GM18868 (cell line): Measurements from ENCODE around the gene CKAP2L.
A peak's percentile ranks its signal among the peaks of the same experiment; 100 is the strongest.

Experiments used
- ATAC-seq: cut with Tn5 transposase; IDR thresholded peaks from one replicate; pipeline ENCODE4 v1.9.1; 2021; ENCODE audit warnings: mild to moderate bottlenecking, moderate library complexity; ENCODE audit not compliant: unreplicated experiment

The CKAP2L gene

DNA sequence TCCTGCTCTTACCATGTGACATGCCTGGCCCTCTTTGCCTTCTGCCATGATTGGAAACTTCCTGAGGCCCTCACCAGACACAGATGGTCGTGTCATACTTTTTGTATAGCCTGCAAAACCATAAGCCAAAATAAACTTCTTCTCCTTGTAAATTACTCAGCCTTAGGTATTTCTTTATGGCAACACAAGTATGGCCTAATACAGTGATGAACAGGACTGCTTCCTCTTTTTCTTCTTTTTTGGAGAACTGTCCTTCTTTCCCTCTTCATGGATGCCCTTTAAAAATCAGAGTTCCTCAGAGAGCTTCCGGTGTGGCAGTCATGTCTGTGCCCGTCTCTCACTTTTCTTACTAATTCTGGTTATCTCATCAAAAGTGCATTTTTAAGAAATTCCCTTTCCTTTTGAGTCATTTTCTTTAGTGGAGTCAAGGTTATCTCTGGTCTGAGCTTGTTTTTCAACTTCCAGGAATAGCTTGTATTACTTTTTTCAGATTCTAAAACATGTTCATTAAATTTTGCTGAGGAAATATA lies 29.1 kb upstream of the CKAP2L start:
- ATAC-seq: no peak

DNA sequence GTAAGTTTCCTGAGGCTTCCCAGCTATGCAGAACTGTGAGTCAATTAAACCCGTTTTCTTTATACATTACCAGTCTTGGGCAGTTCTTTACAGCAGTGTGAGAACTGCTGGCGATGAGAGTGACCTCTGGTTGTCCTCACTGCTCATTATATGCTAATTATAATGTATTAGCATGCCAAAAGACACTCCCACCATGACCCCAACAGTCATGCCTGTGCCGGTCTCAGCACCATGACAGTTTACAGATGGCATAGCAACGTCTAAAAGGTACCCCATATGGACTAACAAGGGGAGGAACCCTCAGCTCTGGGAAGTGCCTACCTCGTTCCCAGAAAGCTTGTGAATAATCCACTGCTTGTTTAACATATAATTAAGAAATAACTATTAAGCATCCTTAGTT lies 28.0 kb upstream of the CKAP2L start:
- ATAC-seq: no peak

DNA sequence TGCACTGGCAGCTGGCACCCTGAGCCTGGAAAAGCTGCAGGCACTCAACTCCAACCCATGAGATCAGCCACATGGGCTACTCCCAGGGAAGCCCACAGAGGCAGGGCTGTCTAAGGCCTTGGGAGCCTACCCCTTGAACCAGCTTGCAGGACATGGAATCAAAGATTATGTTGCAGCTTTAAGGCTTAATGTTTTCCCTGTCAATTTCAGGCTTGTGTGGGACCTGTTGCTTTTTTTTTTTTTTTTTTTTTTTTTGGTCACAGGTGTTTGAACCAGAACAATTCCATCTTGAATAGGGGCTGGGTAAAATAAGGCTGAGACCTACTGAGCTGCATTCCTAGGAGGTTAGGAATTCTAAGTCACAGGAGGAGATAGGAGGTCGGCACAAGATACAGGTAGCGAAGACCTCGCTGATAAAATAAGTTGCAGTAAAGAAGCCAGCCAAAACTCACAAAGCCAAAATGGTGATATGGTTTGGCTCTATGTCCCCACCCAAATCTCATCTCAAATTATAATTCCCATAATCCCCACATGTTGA lies 27.4 kb upstream of the CKAP2L start:
- no peak for ATAC-seq

DNA sequence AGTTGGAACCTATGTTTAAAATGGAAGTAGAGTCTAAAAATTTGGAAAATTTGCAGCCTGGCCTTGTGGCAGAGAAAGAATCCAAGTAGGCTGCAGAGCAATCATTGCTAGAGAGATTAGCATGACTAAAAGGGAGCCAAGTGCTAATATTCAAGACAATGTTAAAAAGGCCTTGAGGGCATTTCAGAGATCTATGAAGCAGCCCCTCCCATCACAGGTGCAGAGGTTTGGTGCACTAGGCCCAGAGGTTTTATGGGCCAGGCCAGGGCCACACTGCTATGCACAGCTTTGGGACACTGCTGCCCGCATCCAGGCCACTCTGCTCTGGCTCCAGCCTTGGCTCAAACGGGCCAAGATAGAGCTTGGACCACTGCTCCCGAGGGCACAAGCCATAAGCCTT lies 26.6 kb upstream of the CKAP2L start:
- no peak for ATAC-seq

DNA sequence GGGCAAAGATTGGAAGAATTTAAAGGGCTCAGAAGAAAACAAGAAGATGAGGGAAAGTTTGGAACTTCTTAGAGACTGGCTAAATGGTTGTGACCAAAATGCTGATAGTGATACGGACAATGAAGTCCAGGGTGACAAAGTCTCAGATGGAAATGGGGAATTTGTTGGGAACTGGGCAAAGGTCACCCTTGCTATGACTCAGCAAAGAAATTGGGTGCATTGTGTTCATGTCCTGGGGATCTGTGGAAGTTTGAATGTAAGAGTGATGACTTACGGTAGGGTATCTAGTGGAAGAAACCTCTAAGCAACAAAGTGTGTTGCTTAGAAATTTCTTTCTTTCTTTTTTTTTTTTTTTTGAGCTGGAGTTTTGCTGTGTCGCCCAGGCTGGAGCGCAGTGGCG lies 25.9 kb upstream of the CKAP2L start:
- ATAC-seq: no peak

DNA sequence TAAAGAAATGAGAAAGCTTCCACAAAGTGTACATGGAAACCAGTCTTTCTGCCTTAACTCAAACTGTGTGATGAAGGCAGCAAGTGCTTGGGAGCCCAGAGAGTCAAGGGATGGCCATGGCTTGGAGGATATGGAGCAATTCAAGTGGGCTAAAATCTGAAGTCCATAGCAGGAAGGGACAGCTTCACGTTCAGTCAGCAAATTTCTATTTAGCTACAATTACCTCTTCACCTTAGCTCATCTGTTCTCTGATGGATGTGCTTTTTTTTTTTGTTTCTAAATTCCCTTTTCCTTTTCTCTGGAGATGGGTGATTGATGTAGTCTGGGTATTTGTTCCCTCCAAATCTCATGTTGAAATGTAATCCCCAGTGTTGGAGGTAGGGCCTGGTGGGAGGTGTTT lies 24.8 kb upstream of the CKAP2L start:
- ATAC-seq: no peak

DNA sequence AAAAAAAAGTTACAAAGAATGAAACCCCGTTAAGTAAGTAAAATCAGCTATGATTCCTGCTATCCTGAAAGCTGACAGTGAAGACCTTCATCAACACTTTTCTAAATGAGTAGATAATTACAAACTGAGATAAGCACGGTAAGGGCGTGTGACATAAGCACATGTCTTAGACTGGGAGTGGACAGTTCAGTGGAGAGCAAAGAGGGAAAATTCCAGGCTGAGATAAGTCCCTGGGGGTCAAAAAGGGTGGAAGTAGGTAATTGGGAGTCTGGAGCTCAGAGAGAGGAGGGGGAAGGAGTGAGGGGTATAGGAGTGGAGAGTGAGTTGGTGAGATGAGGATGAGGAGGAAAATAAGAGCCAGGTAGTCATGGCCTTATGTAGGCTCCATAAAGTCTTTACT lies 24.2 kb upstream of the CKAP2L start:
- no peak for ATAC-seq

DNA sequence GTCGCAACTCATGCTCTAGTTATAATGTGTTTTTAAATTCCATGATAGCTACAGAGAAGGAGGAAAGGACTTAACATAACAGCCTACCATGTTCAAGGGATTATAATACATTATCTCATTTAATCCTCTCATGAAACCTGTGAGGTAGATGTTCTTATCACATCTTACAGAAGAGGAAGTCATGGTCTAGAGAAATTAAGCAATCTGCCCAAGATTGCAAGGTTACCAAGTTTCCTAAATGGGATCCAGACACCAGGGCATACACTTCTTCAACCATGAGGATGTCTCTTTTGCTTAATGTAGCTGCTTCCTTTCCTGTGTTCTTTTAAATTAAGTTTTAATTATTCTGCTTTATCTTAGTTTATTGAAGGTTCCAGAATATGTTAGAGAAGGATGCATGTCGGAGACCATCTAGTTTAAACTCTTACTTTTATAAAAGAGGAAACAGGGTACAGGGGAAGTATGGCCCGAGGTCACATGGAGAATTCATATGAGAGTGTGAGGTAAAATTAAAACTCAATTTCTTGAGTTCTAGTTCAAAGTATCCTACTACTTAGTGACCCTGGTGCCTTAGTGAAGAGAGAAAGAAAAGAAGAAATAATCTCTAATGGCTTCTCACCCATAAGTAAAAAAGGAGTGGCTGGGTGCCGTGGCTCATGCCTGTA lies 23.5 kb upstream of the CKAP2L start:
- ATAC-seq: no peak

DNA sequence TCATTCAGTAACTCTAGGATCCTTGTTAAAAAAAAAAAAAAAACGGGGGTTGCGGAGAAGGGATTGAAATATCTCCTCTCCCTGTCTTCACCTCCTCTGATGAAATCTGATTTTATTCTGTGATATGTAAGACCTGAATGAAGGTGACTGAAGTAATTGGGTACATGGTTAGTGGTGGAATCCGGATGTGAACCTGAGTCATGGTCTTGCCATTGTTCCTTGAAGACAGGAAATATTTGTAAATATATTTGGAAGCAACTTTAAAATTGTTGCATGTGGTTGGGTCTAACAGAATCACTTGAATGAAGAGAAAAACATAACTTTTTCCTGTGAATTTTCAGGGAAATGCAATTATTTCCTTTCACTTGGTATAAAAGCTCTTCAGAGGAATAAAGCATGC lies 22.9 kb upstream of the CKAP2L start:
- no peak for ATAC-seq

DNA sequence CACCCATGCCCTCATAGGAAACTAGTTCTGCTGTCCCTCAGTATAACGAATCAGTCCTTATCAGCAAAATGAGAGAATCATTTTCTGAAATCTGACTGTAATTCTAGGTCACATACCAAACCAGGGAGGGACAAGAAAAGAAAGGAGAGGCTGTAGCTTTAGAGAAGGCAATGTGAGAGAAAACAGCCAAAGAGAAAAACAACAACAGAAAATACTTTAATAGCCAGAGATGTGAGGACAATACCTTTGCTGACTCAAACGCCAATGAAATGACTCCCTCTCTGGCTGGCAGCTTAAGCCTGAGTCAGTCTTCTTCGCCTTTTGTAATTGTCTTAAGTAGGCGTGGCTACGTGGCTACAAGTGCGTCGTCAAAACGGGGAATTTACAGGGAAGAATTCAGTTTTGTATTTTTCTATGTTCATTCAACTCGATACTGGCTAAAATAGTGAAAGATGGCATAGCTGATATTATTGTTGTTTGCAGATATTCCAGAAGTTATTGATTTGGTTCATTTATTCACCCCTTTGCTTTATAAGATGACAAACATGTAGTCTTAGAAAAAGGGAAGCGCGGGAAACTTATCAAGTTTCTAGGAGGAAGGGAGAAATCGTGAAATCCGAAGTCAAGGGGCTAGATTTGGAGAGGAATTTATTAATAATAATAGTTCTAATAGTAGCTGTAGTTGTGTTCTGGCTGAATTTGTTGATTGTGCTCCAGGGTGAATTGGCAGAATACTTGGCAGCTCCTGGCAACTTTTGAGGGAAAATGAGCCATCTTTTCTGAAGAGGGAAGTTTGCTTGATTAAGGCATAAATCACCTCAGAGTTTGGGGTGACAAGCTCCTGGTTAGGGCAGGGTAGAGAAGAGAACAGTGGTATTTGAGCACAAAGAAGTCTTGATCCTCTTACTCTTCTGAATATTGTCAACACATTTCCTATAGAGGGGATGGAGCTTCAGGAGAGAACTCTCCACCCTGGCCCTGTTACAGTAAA lies 20.1 kb upstream of the CKAP2L start, which contains the start of gene IL1A:
Gene IL1A, minus strand, starts transcription at position 295 of the 991 bp plus-strand sequence. CDS start 723 bp downstream, outside the sequence.
- no peak for ATAC-seq

DNA sequence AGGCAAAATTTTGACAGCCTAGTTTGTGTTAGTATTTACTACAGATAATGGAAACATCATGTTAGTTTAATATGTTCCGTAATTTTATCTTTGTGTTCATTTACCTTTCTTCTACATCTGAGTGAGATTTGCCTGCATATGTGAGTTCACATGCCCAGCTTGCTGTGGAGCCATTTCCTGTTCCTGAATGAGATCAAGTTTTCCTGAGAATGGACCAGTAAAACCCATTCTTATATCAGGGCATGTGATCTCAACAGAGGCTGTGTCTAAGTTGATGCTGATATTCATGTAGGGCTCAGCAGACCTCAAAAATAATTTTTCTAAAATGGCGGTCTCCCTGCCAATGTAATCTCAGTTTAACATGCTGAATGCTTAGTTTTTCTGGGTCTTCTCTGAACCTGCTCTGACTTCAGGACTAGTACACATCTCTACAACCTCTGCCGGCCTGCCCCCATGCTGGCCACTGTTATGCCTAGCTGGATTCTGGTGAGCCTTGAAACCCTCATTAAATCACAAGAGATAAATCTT lies 18.8 kb upstream of the CKAP2L start:
- ATAC-seq: no peak

DNA sequence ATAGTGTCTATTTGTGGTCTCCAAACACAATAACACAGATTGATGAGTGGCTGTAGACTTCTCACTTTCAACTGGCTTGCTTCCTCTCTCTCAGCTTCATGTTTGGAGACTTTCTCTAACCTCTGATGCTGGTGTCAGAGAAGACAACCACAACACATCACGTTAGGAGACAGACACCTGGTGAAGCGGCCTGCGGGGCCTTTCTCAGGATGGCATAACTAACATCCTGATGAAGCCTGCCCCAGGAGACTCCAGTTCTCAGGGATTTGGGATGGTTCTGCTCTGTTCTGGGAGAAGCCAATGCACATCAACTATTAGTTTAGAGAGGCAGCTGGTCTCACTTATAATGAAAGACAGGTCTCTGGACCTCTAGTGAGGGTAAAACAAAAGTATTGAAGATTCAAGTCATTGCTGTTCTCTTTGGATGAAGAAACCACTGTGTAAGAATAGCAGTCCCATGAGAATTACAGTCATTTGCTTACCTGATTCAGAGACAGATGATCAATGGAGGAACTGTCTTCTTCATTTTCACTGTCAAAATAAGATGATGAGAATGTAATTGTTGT lies 17.9 kb upstream of the CKAP2L start:
- ATAC-seq: peak; percentile 85

DNA sequence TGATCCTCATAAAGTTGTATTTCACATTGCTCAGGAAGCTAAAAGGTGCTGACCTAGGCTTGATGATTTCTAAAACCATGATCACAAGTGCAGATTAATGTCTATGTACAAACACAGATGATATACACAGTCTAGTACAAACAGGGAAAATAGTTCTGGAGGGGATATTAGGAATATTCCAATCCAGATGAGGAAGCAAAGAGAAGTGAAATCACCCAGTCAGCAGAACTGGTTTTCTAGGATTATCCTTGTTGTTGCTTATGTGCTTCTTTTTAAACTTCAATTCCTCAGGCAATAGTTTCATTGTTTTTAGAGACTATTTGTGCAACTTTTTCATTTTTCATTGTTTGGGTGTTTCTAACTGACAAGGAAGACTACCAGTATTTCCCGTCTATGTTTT lies 15.2 kb upstream of the CKAP2L start:
- no peak for ATAC-seq

DNA sequence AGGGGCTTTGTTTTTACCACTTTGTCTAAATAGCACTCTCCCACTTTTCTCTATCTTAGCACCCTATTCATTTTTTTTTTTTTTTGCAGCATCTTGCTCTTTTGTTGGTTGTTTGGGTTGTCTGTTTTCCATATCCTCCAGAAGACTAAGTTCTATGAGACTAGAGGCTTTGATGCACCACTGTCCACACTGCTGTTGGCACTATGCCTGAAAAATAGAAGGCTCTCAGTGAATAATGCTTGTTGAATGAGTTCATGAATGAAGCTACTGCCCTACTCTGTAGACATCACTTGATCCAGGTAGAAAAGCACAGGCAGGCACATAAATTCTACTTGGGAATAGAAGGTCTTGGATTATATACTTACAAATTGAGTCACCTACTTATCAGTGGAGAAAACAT lies 12.6 kb upstream of the CKAP2L start:
- no peak for ATAC-seq

DNA sequence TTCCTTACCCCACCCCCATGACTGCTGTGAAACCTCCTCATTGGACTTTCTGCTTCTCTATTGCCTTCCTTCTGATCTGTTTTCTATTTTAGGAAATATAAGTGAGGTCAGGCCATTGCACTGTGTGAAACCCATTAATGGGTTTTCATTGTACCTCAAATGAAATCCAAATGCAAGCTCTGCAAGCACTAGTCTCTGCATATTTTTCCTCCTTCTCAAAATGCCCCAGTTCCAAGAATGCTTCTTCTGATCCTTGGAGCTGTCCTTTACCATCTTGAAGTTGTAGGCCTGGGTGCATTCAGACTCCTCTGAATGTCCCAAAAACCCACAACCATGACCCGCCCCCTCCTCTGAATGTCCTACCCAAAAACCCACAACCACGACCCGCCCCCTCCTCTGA lies 11.7 kb upstream of the CKAP2L start:
- no peak for ATAC-seq

DNA sequence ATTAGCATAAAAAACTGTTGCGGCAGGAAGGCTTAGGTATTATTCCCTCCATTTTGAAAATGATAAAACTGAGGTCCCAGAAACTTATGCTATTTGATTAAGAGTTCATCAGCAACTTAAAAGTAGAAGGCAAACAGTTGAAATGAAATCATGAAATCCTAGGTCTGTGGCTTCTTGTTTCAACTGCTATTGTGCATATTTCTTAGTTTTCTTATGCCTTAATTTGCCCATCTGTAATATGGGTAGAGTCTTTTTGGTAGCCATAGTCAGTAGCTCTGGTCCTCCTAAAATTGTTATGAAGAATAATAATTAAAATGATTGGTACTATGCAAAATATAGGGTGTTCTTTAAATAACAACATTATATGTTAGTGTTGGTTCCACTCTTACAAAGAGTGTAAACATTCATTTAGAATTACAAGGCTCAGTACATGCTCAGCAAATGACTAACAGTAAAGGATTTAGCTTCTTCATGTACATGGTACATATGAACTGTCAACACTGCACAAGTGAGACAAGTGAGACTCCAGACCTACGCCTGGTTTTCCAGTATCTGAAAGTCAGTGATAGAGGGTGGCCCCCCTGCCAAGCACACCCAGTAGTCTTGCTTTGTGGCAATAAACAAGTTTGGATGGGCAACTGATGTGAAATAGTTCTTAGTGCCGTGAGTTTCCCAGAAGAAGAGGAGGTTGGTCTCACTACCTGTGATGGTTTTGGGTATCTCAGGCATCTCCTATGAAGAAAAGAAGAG lies 10.3 kb upstream of the CKAP2L start:
- ATAC-seq: no peak

DNA sequence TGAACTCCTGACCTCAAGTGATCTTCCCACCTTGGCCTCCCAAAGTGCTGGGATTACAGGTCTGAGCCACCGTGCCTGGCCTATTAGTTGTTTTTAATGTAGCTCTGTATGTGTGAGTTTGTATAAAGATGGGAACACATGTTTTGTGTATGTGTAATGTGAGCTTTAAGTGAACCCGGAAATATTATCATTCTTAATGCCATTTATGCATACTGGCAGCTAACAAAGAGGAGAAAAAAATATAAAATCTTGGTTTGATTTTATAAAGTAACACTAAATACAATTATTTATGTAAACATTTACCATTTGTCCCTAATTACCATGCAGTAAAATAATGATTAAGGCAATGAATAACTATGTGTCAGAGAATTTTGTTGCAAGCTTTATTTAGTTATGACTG lies 9.1 kb upstream of the CKAP2L start:
- ATAC-seq: no peak

DNA sequence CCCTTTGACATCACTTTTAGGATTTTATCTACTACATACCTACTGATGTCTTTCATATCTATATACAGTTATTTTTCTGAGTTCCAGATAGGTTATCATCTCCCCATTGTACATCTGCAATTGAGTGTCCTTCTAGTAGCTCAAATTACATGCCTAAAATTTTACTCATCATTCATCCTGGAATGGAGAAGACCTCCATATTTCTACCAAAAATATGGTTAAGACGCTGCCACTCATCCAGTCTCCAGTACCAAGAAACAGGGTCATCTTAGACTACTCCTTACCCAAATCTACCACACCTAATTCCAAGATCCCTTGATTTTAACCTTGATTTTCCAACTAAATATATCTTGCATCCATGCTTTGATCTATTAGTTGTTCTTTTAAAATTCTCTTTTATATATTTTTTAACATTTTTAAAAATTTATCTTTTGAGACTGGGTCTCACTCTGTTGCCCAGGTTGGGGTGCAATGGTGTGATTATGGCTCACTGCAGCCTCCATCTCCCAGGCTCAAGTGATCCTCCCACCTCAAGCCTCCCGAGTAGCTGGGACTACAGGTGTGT lies 8.6 kb upstream of the CKAP2L start:
- ATAC-seq: no peak

DNA sequence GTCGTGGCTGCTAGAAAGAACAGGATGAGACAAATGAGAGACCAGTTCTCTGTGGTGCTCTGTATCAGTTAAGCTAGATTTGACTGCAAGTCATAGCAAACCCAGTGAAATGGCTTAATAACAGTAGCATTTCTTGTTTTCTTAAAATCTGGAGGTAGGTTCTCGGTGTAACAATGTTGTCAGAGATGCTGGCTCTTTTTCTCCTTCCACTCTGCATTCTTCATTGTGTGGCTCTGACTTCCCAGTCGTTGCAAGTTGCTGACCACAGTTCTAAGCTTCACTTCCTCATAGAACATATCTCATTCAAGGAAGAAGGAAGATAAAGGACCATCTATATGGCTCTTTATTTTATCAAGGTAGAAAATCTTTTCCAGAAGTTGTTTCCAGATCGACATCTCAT lies 7.9 kb upstream of the CKAP2L start:
- no peak for ATAC-seq

DNA sequence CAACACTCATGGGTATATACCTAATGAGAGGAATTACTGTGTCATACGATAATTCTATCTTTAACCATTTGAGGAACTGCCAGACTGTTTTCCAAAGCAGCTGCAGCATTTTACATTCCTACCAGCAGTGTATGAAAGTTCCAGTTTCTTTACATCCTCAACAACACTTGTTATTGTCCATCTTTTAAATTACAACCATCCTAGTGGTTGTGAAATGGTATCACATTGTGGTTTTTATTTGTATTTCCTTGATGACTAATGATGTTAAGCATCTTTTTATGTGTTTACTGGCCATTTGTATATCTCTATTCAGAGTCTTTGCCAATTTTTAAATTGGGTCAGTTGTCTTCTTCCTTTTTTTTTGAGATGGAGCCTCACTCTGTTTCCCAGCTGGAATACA lies 4.0 kb upstream of the CKAP2L start:
- ATAC-seq: no peak
